T-helper 2 cell treated with Interferon-gamma antibody and Interleukin-4, amounts not matched to agents 100 ng/mL and 5 ng/mL, for 36 hours (primary cell): ENCODE data around the gene ZC2HC1B. TPM values are rescaled to one million over a fixed set of nuclear protein-coding genes. Genes with fewer than 3 reads are reported as not detected.

ENCODE experiments used
- intact Hi-C: fragments of 100-400 bp; cut with micrococcal nuclease; formaldehyde crosslinking; loops from one replicate; pipeline ENCODE4 v1.15.1; 2023
- total RNA-seq: library from RNA; stranded (reverse); gene quantifications from 2 replicates; pipeline ENCODE4 v1.2.3, GENCODE V29; 2022

The ZC2HC1B gene
- total RNA-seq, 1 donor from 2014 or later, result not detected

GRCh38 chr6:143961066-143961465 is 96.8 kb downstream of the ZC2HC1B start:
- intact Hi-C loops, result no loop called here

- intact Hi-C loops, result no loop called here
Measured at GRCh38 chr6:143961886-143962878, 97.9 kb downstream of the ZC2HC1B start.

- intact Hi-C loops, result no loop called here
Measured at GRCh38 chr6:143963158-143963919, 99.1 kb downstream of the ZC2HC1B start.

GRCh38 chr6:143964674-143965081 is 100.4 kb downstream of the ZC2HC1B start:
- intact Hi-C loops, result no loop called here

- intact Hi-C loops, result no loop called here
Measured at GRCh38 chr6:143965503-143966171, 101.4 kb downstream of the ZC2HC1B start.

- intact Hi-C loops, result no loop called here
Measured at GRCh38 chr6:143966312-143966711, 102.0 kb downstream of the ZC2HC1B start.

- intact Hi-C loops, result no loop called here
Measured at GRCh38 chr6:143967706-143968376, 103.6 kb downstream of the ZC2HC1B start.

- intact Hi-C loops, result no loop called here
Measured at GRCh38 chr6:143969077-143969476, 104.8 kb downstream of the ZC2HC1B start.

GRCh38 chr6:143970456-143971218 is 106.4 kb downstream of the ZC2HC1B start:
- intact Hi-C loops, result no loop called here

GRCh38 chr6:143971482-143972205 is 107.4 kb downstream of the ZC2HC1B start:
- intact Hi-C loops, result no loop called here

GRCh38 chr6:143973097-143973966 is 109.1 kb downstream of the ZC2HC1B start:
- intact Hi-C loops, result no loop called here

- intact Hi-C loops, result no loop called here
Measured at GRCh38 chr6:143974089-143974488, 109.8 kb downstream of the ZC2HC1B start.

- intact Hi-C loops, result no loop called here
Measured at GRCh38 chr6:143976806-143977349, 112.6 kb downstream of the ZC2HC1B start.

- intact Hi-C loops, result no loop called here
Measured at GRCh38 chr6:143980921-143981320, 116.6 kb downstream of the ZC2HC1B start.

- intact Hi-C loops, result no loop called here
Measured at GRCh38 chr6:143982968-143983367, 118.7 kb downstream of the ZC2HC1B start.

- intact Hi-C loops, result no loop called here
Measured at GRCh38 chr6:143984666-143985065, 120.4 kb downstream of the ZC2HC1B start.

GRCh38 chr6:143986463-143987065 is 122.3 kb downstream of the ZC2HC1B start:
- intact Hi-C loops, result no loop called here
